Left ventricle myocardium superior (tissue), 1 donor: ENCODE measurements around the gene ARHGAP8. TPM values are rescaled to one million over a fixed set of nuclear protein-coding genes. Genes with fewer than 3 reads are reported as not detected.

Source experiments
- ATAC-seq: fragments of 200-7000 bp; cut with Tn5 transposase; one replicate; pipeline ENCODE4 v1.9.1; 2020; ENCODE audit warnings: mild to moderate bottlenecking, moderate library complexity
- DNase-seq: peaks from one replicate; pipeline ENCODE4 v3.0.0-alpha.2; 2020
- intact Hi-C: fragments of 100-400 bp; cut with micrococcal nuclease; formaldehyde crosslinking; loops from one replicate; pipeline ENCODE4 v1.11.0; 2022
- total RNA-seq: library from RNA; stranded (reverse); fragmentation: NEBNext Ultra II Directional; extraction: Animal tissue kit (Norgen Biotek cat#: 25700); gene quantifications from one replicate; pipeline ENCODE4 v1.2.1, GENCODE V29; 2021
- donor health status: DM: no; HTN: yes; CAD: no; lungs with severe emphysema.

Gene ARHGAP8
- total RNA-seq, 1 donor from 2014 or later: not detected

DNA sequence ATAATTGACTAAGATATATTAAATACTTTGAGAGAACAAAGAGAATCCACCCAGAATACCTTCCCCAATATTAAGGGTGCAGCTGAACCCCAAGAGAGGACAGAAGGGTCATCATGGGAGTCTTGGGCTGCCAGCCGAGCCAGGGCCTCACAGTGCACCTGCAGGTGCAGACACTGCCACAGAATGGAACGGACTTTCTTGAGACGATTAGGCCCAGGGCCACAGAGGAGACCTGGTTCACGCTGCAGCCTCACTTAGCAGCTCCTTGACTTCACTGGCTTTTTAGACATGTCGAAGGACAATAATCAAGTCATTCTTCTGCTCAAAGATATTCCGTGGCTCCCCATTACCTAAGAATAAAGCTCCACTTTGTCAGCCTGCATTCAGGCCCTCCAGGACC is 156.9 kb downstream of the ARHGAP8 start:
- intact Hi-C loops: no loop called here
- ATAC-seq (no peak), DNase-seq (no peak)

Other genes with a start within 250 kb of the ARHGAP8 start
- 2.9 TPM for gene PRR5, start 50.4 kb upstream of the ARHGAP8 start, total RNA-seq